ENCODE measurements around the gene SPRED3.

SPRED3 gene

GRCh38 chr19:38384209-38385027 is 4.1 kb upstream of the SPRED3 start:
- no peak; the same call in 1 of the 2 replicates for TF ChIP-seq POLR2AphosphoS5 (IDR thresholded peaks at IDR 0.05; ENCODE audit: low read depth, low read length)
- no peak for TF ChIP-seq TAF1 (IDR thresholded peaks at IDR 0.05; ENCODE audit: borderline replicate concordance, insufficient read depth, low read length)
- TF ChIP-seq REST (IDR thresholded peaks at IDR 0.05; ENCODE audit: insufficient read depth in 1 of 2, low read depth in 2 of 2, low read length in 2 of 2): no peak
- TF ChIP-seq FOXP2 (optimal IDR thresholded peaks at IDR 0.05; ENCODE audit: borderline replicate concordance, extremely low read depth, extremely low read length, insufficient read depth): no peak

- TF ChIP-seq POLR2AphosphoS5 (IDR thresholded peaks at IDR 0.05; ENCODE audit: low read depth, low read length) (peak; percentile 10; the same call in 1 of the 2 replicates), REST (IDR thresholded peaks at IDR 0.05; ENCODE audit: insufficient read depth in 1 of 2, low read depth in 2 of 2, low read length in 2 of 2) (no peak), FOXP2 (optimal IDR thresholded peaks at IDR 0.05; ENCODE audit: borderline replicate concordance, extremely low read depth, extremely low read length, insufficient read depth) (no peak), SIN3A (IDR thresholded peaks at IDR 0.05; ENCODE audit: borderline replicate concordance, insufficient read depth, low read length) (no peak)
Observed at GRCh38 chr19:38385057-38385803, 3.3 kb upstream of the SPRED3 start.

GRCh38 chr19:38385804-38386257 is 2.7 kb upstream of the SPRED3 start:
- TF ChIP-seq REST (IDR thresholded peaks at IDR 0.05; ENCODE audit: insufficient read depth in 1 of 2, low read depth in 2 of 2, low read length in 2 of 2): no peak
- TF ChIP-seq TAF1 (IDR thresholded peaks at IDR 0.05; ENCODE audit: borderline replicate concordance, insufficient read depth, low read length): no peak
- TF ChIP-seq SIN3A (IDR thresholded peaks at IDR 0.05; ENCODE audit: borderline replicate concordance, insufficient read depth, low read length): no peak
- no peak for TF ChIP-seq FOXP2 (optimal IDR thresholded peaks at IDR 0.05; ENCODE audit: borderline replicate concordance, extremely low read depth, extremely low read length, insufficient read depth)
- no peak for TF ChIP-seq POLR2AphosphoS5 (IDR thresholded peaks at IDR 0.05; ENCODE audit: low read depth, low read length)

- no peak for TF ChIP-seq SIN3A (IDR thresholded peaks at IDR 0.05; ENCODE audit: borderline replicate concordance, insufficient read depth, low read length)
- TF ChIP-seq FOXP2 (optimal IDR thresholded peaks at IDR 0.05; ENCODE audit: borderline replicate concordance, extremely low read depth, extremely low read length, insufficient read depth): no peak
- TF ChIP-seq REST (IDR thresholded peaks at IDR 0.05; ENCODE audit: insufficient read depth in 1 of 2, low read depth in 2 of 2, low read length in 2 of 2): no peak
- no peak for TF ChIP-seq POLR2AphosphoS5 (IDR thresholded peaks at IDR 0.05; ENCODE audit: low read depth, low read length)
- no peak for TF ChIP-seq TAF1 (IDR thresholded peaks at IDR 0.05; ENCODE audit: borderline replicate concordance, insufficient read depth, low read length)
Observed at GRCh38 chr19:38386300-38386970, 2.1 kb upstream of the SPRED3 start.
